ENCODE results near the gene MLYCD. TPM values are rescaled to one million over a fixed set of nuclear protein-coding genes. Genes with fewer than 3 reads are reported as not detected.

The MLYCD gene
- total and polyA plus RNA-seq, 2 donors from 2014 or later, result 8.8 to 9.1 TPM

DNA sequence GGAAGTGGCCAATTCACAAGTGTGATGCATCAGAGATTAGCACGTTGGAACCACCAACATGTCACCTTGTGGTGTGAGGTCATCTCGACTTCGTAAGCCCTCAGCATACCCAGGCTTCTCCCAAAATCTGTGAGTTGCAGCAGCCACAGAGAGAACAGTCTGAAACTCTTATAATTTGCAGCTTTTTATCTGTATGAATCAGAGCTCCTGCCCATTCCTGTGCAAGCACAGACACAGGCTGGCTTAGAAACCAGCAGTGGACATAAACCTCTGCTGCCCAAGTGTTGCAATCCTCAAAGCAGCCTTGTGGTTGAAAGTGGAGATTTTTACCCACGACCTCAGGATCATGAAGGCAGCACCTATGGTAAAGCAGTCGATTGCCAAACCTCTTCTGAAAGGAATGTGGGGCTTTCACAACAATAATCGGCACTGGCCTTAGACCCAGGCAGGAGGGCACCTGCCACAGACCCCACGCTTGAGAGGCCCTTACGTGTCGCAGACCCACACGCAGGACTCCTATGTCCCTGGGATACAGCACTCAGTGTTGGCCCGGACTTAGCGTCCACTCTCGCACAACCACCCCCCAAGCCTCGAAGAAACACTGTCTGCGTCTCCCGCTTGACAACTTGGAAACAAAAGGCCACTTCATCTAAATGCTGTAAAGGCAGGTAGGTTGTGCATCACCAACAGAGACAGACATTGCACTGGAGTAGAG is 29.6 kb downstream of the MLYCD start:
- no peaks in the 10 kb centered on the region for H3K27me3 ChIP-seq (ENCODE audit: control insufficient read depth, insufficient read depth, low read length)
- no peak overlapping the region for H3K9ac ChIP-seq (ENCODE audit: low read length in 3 of 3)
- DNase-seq, result no peak
- TF ChIP-seq, protein P1, sequence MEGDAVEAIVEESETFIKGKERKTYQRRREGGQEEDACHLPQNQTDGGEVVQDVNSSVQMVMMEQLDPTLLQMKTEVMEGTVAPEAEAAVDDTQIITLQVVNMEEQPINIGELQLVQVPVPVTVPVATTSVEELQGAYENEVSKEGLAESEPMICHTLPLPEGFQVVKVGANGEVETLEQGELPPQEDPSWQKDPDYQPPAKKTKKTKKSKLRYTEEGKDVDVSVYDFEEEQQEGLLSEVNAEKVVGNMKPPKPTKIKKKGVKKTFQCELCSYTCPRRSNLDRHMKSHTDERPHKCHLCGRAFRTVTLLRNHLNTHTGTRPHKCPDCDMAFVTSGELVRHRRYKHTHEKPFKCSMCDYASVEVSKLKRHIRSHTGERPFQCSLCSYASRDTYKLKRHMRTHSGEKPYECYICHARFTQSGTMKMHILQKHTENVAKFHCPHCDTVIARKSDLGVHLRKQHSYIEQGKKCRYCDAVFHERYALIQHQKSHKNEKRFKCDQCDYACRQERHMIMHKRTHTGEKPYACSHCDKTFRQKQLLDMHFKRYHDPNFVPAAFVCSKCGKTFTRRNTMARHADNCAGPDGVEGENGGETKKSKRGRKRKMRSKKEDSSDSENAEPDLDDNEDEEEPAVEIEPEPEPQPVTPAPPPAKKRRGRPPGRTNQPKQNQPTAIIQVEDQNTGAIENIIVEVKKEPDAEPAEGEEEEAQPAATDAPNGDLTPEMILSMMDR (IDR thresholded peaks at IDR 0.05; ENCODE audit: borderline replicate concordance, extremely low read depth, insufficient read depth), result no peak
- no peaks in the 10 kb centered on the region for H3K9me3 ChIP-seq (ENCODE audit: control insufficient read depth in 2 of 3, insufficient read depth in 1 of 3, low read length in 3 of 3)
- FAIRE-seq, result no peak
- intact Hi-C loops (cut with DNase I), result no loop called here
- H3K4me1 ChIP-seq (ENCODE audit: control insufficient read depth in 2 of 3, insufficient read depth in 2 of 3, low read depth in 1 of 3, low read length in 3 of 3), result peaks cover 0 to 2% (median 0%) of the 10 kb centered on the region in 3 donors
- no peak overlapping the region for H3K4me3 ChIP-seq (ENCODE audit: low read length in 3 of 3)
- peaks cover 0 to 3% (median 0%) of the 10 kb centered on the region in 3 donors for H3K36me3 ChIP-seq (ENCODE audit: control insufficient read depth in 2 of 3, insufficient read depth in 3 of 3, low read length in 3 of 3)
- H3K27ac ChIP-seq (ENCODE audit: low read depth in 2 of 2, low read length in 2 of 2), result no peak overlapping the region

DNA sequence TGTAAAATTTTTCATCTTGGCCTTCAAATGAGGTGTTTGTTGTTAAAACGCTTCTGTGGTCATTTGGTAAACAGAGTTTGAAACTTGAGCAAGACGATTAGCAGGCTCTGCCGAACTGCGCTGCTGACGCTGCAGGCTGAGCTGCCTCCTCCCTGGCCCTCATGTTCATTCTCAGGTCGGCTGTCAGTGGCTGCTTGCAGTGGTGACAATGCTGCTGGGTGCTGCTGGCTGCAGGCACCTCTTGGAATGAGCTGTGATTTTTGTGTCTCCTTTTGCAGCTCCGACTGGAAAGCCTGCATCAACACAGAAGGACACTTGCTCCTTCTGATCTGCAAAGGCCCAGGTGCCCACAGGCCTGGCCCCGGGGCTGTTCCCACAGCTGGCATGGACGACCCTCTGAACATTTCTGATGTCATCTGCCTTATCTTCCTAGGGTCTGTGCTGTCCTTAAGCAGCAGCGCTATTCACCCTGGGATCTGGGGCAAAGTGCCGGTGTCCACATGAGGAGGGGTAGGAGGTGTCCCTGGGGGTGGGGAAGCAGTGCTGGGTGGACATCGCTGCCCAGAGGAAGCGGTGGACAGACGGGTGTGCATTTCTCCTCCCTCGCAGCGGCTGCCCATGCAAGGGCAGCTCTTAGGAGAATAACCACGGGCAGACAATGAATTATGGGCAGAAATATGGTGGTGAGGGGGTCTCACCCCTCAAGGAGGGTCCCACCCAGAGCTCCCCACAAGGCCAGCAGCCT is 31.1 kb downstream of the MLYCD start:
- Histone ChIP-seq H3K4me1 (ENCODE audit: control insufficient read depth in 2 of 3, insufficient read depth in 2 of 3, low read depth in 1 of 3, low read length in 3 of 3) (peaks cover 0 to 2% (median 0%) of the 10 kb centered on the region in 3 donors), H3K27ac (ENCODE audit: low read depth in 2 of 2, low read length in 2 of 2) (no peak overlapping the region), H3K36me3 (ENCODE audit: control insufficient read depth in 2 of 3, insufficient read depth in 3 of 3, low read length in 3 of 3) (peaks cover 0 to 3% (median 0%) of the 10 kb centered on the region in 3 donors), H3K9ac (ENCODE audit: low read length in 3 of 3) (no peak overlapping the region), H3K27me3 (ENCODE audit: control insufficient read depth, insufficient read depth, low read length) (no peaks in the 10 kb centered on the region), H3K4me3 (ENCODE audit: low read length in 3 of 3) (no peak overlapping the region), H3K9me3 (ENCODE audit: control insufficient read depth in 2 of 3, insufficient read depth in 1 of 3, low read length in 3 of 3) (no peaks in the 10 kb centered on the region)
- intact Hi-C loops (cut with DNase I), result no loop called here
- no peak for DNase-seq
- no peak for FAIRE-seq
- TF ChIP-seq, protein P1 (IDR thresholded peaks at IDR 0.05; ENCODE audit: borderline replicate concordance, extremely low read depth, insufficient read depth), result no peak

DNA sequence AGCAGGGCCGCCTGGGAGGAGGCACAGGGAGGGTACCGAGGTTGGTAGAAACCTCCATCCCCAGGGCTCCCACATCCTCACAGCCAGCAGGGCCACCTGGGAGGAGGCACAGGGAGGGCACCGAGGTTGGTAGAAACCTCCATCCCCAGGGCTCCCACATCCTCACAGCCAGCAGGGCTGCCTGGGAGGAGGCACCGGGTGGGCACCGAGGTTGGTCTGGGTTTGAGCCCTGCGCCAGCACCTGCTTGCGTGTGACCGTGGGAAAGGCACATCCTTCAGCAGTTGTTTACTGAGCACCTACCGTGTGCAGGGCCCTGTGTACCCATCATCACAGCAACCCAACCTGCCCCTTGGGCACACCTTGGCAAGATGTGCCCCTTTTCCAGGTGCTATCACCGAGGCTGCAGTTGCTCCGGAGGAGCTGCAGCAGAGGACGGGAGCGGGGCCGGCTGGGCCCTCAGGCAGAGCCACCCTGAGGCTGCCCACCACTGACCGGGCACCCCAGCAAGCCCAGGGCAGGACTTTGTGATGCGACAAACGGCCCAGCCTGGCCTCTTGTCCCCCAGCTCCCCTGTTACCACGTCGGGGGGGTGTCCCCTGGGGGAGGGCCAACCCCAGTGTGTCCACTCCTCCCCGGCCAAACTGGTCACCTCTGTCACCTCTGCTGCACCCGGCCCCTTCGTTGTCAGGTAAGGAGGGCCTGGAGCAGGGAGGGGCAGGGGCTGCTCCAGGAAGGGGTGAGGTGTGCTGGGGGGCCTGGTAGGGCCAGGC is 32.0 kb downstream of the MLYCD start:
- no peak for FAIRE-seq
- H3K27me3 ChIP-seq (ENCODE audit: control insufficient read depth, insufficient read depth, low read length), result no peaks in the 10 kb centered on the region
- TF ChIP-seq, protein P1 (IDR thresholded peaks at IDR 0.05; ENCODE audit: borderline replicate concordance, extremely low read depth, insufficient read depth), result no peak
- H3K4me1 ChIP-seq (ENCODE audit: control insufficient read depth in 2 of 3, insufficient read depth in 2 of 3, low read depth in 1 of 3, low read length in 3 of 3), result peaks cover 0 to 2% (median 0%) of the 10 kb centered on the region in 3 donors
- H3K36me3 ChIP-seq (ENCODE audit: control insufficient read depth in 2 of 3, insufficient read depth in 3 of 3, low read length in 3 of 3), result peaks cover 0 to 3% (median 0%) of the 10 kb centered on the region in 3 donors
- intact Hi-C loops (cut with DNase I), result no loop called here
- no peak for DNase-seq
- H3K27ac ChIP-seq (ENCODE audit: low read depth in 2 of 2, low read length in 2 of 2), result no peak overlapping the region
- no peak overlapping the region for H3K9ac ChIP-seq (ENCODE audit: low read length in 3 of 3)
- H3K9me3 ChIP-seq (ENCODE audit: control insufficient read depth in 2 of 3, insufficient read depth in 1 of 3, low read length in 3 of 3), result no peaks in the 10 kb centered on the region
- no peak overlapping the region for H3K4me3 ChIP-seq (ENCODE audit: low read length in 3 of 3)

Data from kidney (tissue), 14 donors.